Dermis blood vessel endothelial cell (primary cell): ENCODE measurements around the gene OR10G3. TPM values are rescaled to one million over a fixed set of nuclear protein-coding genes. Genes with fewer than 3 reads are reported as not detected.
A peak's percentile ranks its signal among the peaks of the same experiment; 100 is the strongest.

Experiments
- DNase-seq: peaks from one replicate; pipeline ENCODE4 v3.0.0; 2010
- total RNA-seq: library from RNA; depleted of rRNA; stranded (reverse); fragments of >200 nt; gene quantifications from 2 replicates; pipeline ENCODE4 v1.2.3, GENCODE V29; 2014

The OR10G3 gene
- total RNA-seq, 1 donor from 2014 or later = not detected

DNA sequence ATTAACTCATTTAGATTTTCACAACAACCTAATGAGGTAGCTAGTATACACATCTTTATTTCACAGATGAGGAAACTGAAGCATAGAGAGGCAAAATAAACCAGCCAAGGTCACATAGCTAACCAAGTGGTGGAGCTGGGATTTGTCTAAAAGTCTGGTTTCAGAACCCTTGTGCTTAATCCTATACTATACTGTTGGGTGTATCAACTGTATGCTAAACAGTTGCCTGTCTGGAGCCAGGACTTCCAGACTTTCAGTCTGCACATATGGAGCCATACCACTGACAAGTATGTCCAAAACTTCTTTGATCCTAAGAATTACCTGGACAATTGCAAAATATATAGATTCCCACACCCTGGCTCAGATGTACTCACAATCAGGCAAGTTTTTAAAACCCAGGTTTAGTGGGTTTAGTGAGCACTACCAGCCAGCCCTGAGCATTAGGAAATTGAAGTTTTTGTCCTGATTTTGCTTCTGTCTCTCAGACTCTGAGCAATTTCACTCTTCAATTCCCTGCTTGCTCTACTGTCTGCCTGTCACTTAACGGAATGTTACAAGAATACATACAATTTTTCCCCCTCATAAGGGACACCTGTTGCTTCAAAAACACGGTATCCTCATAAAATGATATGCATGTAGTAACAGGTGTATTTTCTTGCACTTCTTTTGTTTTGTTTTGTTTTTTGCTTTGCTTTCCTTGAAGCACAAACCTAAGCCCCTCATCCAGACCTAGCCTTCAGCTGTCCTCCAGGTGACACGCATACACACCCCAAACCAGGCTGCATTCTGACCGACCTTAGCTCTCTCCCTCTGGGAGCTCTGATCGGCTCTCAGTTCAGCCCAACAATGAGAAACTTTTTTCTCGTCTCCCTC, 44.1 kb downstream of the OR10G3 start:
- DNase-seq = no peak

- no peak for DNase-seq
Observed at GRCh38 chr14:21534576-21534975, 45.3 kb downstream of the OR10G3 start.

GRCh38 chr14:21533294-21533693, 46.6 kb downstream of the OR10G3 start:
- no peak for DNase-seq

DNA sequence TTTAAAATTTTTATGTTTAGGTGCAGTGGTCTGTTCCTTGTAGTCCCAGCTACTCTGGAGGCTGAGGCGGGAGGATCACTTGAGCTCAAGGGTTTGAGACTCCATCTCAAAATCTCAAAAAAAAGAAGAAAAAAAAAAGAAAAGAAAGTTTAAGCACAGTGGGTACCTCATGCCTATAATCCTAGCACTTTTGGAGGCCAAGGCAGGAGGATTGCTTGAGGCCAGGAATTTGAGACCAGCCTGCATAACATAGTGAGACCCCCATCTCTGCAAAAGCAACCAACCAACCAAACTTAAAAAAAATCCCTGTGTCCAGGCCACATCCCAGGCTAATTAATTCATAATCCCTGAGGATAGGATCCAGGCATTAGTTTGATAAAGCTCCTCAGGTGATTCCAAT, 50.4 kb downstream of the OR10G3 start:
- DNase-seq = no peak

DNA sequence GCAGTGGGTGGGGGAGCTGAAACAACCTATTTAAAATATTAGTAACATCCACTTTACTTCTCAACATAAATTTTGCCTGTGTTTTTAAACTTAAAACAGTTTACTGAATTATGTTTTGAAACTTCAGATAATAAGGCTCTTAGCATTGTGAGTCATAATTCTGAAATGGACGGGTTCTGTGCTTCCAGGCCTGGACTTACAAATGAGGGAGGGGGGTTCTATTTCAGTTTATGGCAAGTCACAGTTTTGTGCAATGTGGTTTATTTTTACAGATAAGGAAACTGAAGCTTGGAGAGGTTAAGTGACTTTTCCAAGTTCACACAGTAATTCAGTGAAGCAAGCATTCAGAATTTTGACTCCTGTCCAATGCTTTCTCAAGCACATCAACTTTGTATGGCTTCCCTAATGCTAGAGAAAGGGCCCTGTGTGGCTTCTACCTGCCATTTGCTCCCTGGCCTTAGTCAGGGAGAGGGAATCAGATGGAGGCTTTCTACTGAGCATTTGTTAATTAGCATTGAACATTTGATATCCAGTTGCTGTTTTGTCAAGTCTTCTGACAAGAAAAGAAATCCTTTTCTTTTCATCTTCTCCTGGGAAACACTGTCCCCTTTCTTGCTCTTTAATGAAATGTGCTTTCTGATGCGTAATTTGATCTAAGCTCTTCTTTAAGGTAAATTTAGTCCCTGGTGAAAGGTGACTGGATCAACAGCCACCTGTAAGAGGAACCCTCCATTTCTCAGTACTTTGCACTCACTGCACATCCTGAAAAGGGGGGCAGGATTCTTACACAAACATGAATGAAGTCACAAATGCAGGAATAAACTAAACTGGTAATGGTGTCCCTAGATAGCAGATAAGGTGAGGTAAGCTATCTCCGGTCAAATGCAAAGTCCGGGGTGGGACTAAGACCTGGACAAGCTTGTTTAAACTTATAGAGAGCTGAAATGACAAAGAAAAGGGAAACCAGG, 51.2 kb downstream of the OR10G3 start:
- no peak for DNase-seq

- no peak for DNase-seq
Observed at GRCh38 chr14:21527318-21527679, 52.6 kb downstream of the OR10G3 start.

GRCh38 chr14:21526672-21527317, 53.1 kb downstream of the OR10G3 start:
- DNase-seq = no peak

GRCh38 chr14:21525962-21526671, 53.8 kb downstream of the OR10G3 start, which contains the start of gene SALL2:
SALL2 (minus strand) TSS chr14:21526346; CDS start chr14:21526127, 219 bp downstream.
- DNase-seq = peak; percentile 30

- DNase-seq = no peak
Observed at GRCh38 chr14:21525571-21525961, 54.3 kb downstream of the OR10G3 start.

GRCh38 chr14:21524575-21525490, 55.0 kb downstream of the OR10G3 start:
- DNase-seq = no peak

- no peak for DNase-seq
Observed at GRCh38 chr14:21523203-21523602, 56.7 kb downstream of the OR10G3 start.

DNA sequence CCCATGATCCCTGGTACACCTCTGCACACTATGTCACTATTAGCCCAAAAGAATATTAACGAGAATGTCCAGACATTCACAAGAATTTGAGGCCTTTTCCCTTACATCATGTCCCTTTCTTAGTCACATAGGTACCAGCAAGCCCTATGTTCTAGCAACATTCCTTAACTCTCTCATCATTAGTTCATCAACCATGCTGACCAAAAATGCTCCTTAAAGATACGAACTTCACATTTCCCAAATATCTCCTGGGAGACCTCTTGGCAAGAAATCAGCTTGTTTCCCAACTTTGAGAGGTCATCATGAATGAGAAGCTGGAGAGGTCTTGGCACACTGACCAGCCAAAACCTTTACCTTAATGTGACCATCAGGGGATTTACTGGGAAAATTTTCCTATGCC, 58.4 kb downstream of the OR10G3 start:
- DNase-seq = no peak

- DNase-seq = no peak
Observed at GRCh38 chr14:21520767-21521166, 59.1 kb downstream of the OR10G3 start.

DNA sequence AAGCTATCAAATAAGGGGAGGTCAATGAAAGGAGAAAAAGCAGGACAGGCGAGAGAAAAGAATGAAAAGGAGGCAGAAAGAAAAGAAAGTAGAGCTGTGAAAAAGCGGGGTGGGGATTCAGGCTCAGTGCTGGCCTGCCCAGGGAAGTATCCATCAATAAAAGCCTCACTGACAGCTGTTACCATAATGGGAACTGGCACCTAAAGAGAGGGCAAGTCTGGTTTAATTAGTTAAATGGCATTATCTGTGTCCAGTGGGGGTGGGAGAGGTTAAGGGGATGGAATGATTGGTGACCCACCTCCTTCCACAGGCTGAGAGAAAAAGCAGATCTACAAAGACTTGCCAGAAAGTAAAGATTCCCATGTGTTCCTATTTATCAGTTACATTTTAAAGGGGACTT, 61.2 kb downstream of the OR10G3 start:
- DNase-seq = no peak

Other genes starting within 250 kb of the OR10G3 start
- gene SUPT16H, start 196.1 kb downstream of the OR10G3 start, total RNA-seq = 74.9 and 112 TPM in 2 replicates
- 51.9 and 84.9 TPM in 2 replicates for gene CHD8, start 124.0 kb downstream of the OR10G3 start, total RNA-seq
- 34.5 and 40.5 TPM in 2 replicates for gene RAB2B, start 103.1 kb downstream of the OR10G3 start, total RNA-seq
- 26.7 and 66.9 TPM in 2 replicates for gene TOX4, start 102.9 kb downstream of the OR10G3 start, total RNA-seq
- 63.9 and 112 TPM in 2 replicates for gene METTL3, start 68.7 kb downstream of the OR10G3 start, total RNA-seq
- 0.85 and 2.3 TPM in 2 replicates for gene SALL2, start 53.7 kb downstream of the OR10G3 start, total RNA-seq
- not detected in 2 replicates for gene OR10G2, start 54.9 kb upstream of the OR10G3 start, total RNA-seq
- gene OR4E2, start 73.8 kb upstream of the OR10G3 start, total RNA-seq = not detected in 2 replicates
- gene OR4E1, start 93.7 kb upstream of the OR10G3 start, total RNA-seq = not detected in 2 replicates